HepG2 (cell line): ENCODE data around the gene ZNF771. TPM values are rescaled to one million over a fixed set of nuclear protein-coding genes. Genes with fewer than 3 reads are reported as not detected.

ENCODE experiments used
- ARNTL ChIP-seq: sonication (generic); formaldehyde crosslinking; IDR thresholded peaks from 2 replicates; pipeline ENCODE4 v1.4.0; 2020; ENCODE audit warnings: mild to moderate bottlenecking, missing genetic modification reagents
- DNMT3B ChIP-seq: conservative IDR thresholded peaks from 2 replicates; pipeline ENCODE4 v1.6.1; 2016; ENCODE audit warnings: missing biosample characterization, control low read depth
- GZF1 ChIP-seq: sonication (generic); formaldehyde crosslinking; IDR thresholded peaks from 2 replicates; pipeline ENCODE4 v1.5.1; 2020; ENCODE audit warnings: mild to moderate bottlenecking, missing genetic modification reagents
- HNF1A ChIP-seq, 2 experiments: sonication (generic) in 1 of 2; formaldehyde crosslinking in 1 of 2; IDR thresholded peaks; 2 replicates each; pipeline versions ENCODE4 v1.4.0 to v1.6.1; 2016 to 2020; ENCODE audit warnings: borderline replicate concordance in 1 of 2, low read depth in 1 of 2, mild to moderate bottlenecking in 1 of 2, missing genetic modification reagents in 1 of 2
- HOXA9 ChIP-seq: sonication (generic); formaldehyde crosslinking; IDR thresholded peaks from 2 replicates; pipeline ENCODE4 v1.8.1; 2022; ENCODE audit warnings: missing genetic modification reagents, mild to moderate bottlenecking, moderate library complexity, borderline replicate concordance
- ISL2 ChIP-seq: sonication (generic); formaldehyde crosslinking; IDR thresholded peaks from 2 replicates; pipeline ENCODE4 v1.5.0; 2020; ENCODE audit warnings: missing genetic modification reagents
- KAT8 ChIP-seq: IDR thresholded peaks from 2 replicates; pipeline ENCODE4 v1.6.1; 2016; ENCODE audit warnings: missing genetic modification reagents, missing compliant biosample characterization
- KLF13 ChIP-seq: sonication (generic); formaldehyde crosslinking; IDR thresholded peaks from 2 replicates; pipeline ENCODE4 v1.4.0; 2020; ENCODE audit warnings: mild to moderate bottlenecking, missing genetic modification reagents
- MYNN ChIP-seq: sonication (generic); formaldehyde crosslinking; IDR thresholded peaks from 2 replicates; pipeline ENCODE4 v1.4.0; 2020; ENCODE audit warnings: mild to moderate bottlenecking, low read depth, missing genetic modification reagents
- TBX2 ChIP-seq: sonication (generic); formaldehyde crosslinking; IDR thresholded peaks from 2 replicates; pipeline ENCODE4 v1.5.0; 2020; ENCODE audit warnings: missing genetic modification reagents, mild to moderate bottlenecking, borderline replicate concordance
- YEATS4 ChIP-seq: sonication (generic); formaldehyde crosslinking; IDR thresholded peaks from 2 replicates; pipeline ENCODE4 v1.4.0; 2020; ENCODE audit warnings: missing genetic modification reagents, borderline replicate concordance
- ZNF24 ChIP-seq: fragments of 450-650 bp; IDR thresholded peaks from 2 replicates; pipeline ENCODE4 v1.6.1; 2017; ENCODE audit warnings: antibody characterized with exemption, mild to moderate bottlenecking
- ZNF383 ChIP-seq: sonication (generic); formaldehyde crosslinking; IDR thresholded peaks from 2 replicates; pipeline ENCODE4 v1.4.0; 2020; ENCODE audit warnings: missing genetic modification reagents, mild to moderate bottlenecking, borderline replicate concordance
- ZNF550 ChIP-seq: sonication (generic); formaldehyde crosslinking; IDR thresholded peaks from 2 replicates; pipeline ENCODE4 v1.4.0; 2020; ENCODE audit warnings: mild to moderate bottlenecking, missing genetic modification reagents, borderline replicate concordance
- ZNF558 ChIP-seq: sonication (generic); formaldehyde crosslinking; IDR thresholded peaks from 2 replicates; pipeline ENCODE4 v1.9.0; 2022; ENCODE audit warnings: mild to moderate bottlenecking, missing genetic modification reagents, borderline replicate concordance
- ZNF772 ChIP-seq: sonication (generic); formaldehyde crosslinking; IDR thresholded peaks from 2 replicates; pipeline ENCODE4 v1.5.0; 2020; ENCODE audit warnings: mild to moderate bottlenecking, missing genetic modification reagents
- polyA plus RNA-seq, 8 experiments: library from polyadenylated mRNA; depleted of rRNA in 3 of 8; stranded (reverse) in 7 of 8; unstranded in 1 of 8; fragments of >200 nt; fragmentation: Illumina TruSeq in 4 of 8; extraction: Trizol in 4 of 8; gene quantifications; 2 replicates each; pipeline versions ENCODE4 v1.2.1 to v1.2.3, GENCODE V29; 2011 to 2016; ENCODE audit warnings: low read depth in 4 of 8, missing spikeins in 1 of 8, mixed read lengths in 1 of 8; ENCODE audit not compliant: insufficient read depth in 1 of 8
- total RNA-seq, 5 experiments: library from RNA; depleted of rRNA; stranded (reverse); fragments of >200 nt; fragmentation: Illumina TruSeq; extraction: Trizol; gene quantifications; 2 replicates each; pipeline ENCODE4 v1.2.3, GENCODE V29; 2016; ENCODE audit warnings: low read depth in 1 of 5
- TF ChIP-seq, protein P1 (sequence below): sonication (generic); formaldehyde crosslinking; IDR thresholded peaks from 2 replicates; pipeline ENCODE4 v1.8.0; 2022; ENCODE audit warnings: missing genetic modification reagents, low read depth, mild to moderate bottlenecking, borderline replicate concordance
- TF ChIP-seq, protein P2 (sequence below): sonication (generic); formaldehyde crosslinking; IDR thresholded peaks from 2 replicates; pipeline ENCODE4 v1.5.1; 2020; ENCODE audit warnings: missing genetic modification reagents, mild to moderate bottlenecking, borderline replicate concordance

ZNF771 gene
- total and polyA plus RNA-seq, 2 of the 13 experiments (the other 11 are each of a cell fraction or from before 2014, with no cell fraction given) = 5.0 to 11.8 TPM

DNA sequence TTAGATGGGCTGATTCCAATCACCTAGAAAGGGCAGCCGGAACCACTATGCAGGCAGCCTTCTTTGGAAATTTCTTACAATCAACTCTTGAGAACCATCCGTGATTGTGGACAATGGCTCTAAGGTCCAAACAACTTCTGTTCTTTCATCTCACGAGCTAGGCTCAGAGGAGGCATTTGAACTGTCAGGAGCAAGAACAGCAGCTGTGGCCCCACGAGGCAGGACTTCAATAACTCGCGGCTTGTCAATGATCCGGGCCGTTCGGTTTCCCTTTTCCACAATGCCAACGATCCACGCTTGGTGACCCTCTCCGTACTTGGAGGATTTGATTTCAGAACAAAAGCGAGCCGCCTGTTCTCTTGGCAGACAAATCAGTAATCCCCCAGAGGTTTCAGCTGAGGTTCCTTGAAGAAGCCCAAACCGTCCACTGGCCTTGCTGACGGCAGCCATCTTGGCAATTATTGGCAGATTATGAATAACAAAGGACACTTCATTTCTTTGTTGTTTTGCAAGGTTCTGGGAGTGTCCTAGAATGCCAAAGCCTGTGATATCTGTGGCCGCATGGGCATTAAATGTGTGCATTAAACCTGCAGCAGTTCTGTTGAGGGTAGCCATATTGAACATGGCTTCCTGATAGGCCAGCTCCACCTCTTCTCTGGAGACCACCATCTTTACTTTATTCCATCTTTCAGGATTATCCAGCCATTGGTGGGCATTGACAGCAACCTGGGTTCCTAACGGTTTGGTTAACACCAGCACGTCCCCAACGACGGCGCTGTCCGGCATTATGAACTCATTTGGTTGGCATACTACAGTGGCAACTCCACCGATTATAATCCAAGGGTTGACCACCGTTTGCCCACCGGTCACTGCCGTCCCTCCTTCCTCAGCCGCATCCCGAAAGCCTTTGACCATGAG lies 37.1 kb downstream of the ZNF771 start (continued):
- TF ChIP-seq HOXA9 (CRISPR knock-in tag) (0 out of 2 replicates have a peak, but pooled peaks have one; percentile 49), TBX2 (CRISPR knock-in tag) (peak; percentile 14; the same call in 1 of the 2 replicates), DNMT3B (CRISPR knock-in tag) (0 out of 2 replicates have a peak, but pooled peaks have one; percentile 25), ZNF383 (0 out of 2 replicates have a peak, but pooled peaks have one; percentile 14), GZF1 (CRISPR knock-in tag) (0 out of 2 replicates have a peak, but pooled peaks have one; percentile 30), KLF13 (CRISPR knock-in tag) (0 out of 2 replicates have a peak, but pooled peaks have one; percentile 23), HNF1A (IDR thresholded peaks at IDR 0.05; ENCODE audit: low read depth) (no peak), HNF1A (CRISPR knock-in tag; IDR thresholded peaks at IDR 0.05; ENCODE audit: borderline replicate concordance) (0 out of 2 replicates have a peak, but pooled peaks have one; percentile 17), YEATS4 (CRISPR knock-in tag) (peak; percentile 6; the same call in 1 of the 2 replicates), ZNF772 (CRISPR knock-in tag) (0 out of 2 replicates have a peak, but pooled peaks have one; percentile 34), ZNF550 (CRISPR knock-in tag) (0 out of 2 replicates have a peak, but pooled peaks have one; percentile 67), KAT8 (CRISPR knock-in tag) (0 out of 2 replicates have a peak, but pooled peaks have one; percentile 22), ZNF558 (peak; percentile 8; the same call in 1 of the 2 replicates), MYNN (CRISPR knock-in tag) (0 out of 2 replicates have a peak, but pooled peaks have one; percentile 15), ARNTL (peak; percentile 27; the same call in 1 of the 2 replicates), ISL2 (CRISPR knock-in tag) (no peak), ZNF24 (no peak)
- TF ChIP-seq, protein P1, sequence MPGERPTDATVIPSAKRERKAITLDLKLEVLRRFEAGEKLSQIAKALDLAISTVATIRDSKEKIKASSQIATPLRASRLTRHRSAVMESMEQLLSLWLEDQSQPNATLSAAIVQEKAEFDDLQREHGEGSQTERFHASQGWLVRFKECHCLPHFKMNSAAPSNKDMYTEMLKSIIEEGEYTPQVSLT (CRISPR knock-in tag) = no peak
- TF ChIP-seq, protein P2, sequence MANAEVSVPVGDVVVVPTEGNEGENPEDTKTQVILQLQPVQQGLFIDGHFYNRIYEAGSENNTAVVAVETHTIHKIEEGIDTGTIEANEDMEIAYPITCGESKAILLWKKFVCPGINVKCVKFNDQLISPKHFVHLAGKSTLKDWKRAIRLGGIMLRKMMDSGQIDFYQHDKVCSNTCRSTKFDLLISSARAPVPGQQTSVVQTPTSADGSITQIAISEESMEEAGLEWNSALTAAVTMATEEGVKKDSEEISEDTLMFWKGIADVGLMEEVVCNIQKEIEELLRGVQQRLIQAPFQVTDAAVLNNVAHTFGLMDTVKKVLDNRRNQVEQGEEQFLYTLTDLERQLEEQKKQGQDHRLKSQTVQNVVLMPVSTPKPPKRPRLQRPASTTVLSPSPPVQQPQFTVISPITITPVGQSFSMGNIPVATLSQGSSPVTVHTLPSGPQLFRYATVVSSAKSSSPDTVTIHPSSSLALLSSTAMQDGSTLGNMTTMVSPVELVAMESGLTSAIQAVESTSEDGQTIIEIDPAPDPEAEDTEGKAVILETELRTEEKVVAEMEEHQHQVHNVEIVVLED = no peak
- TF ChIP-seq, all 625 proteins: peak for 62
